Activated T-helper 1 cell treated with Interleukin-2 at 50 U/mL for 16 hours (primary cell): ENCODE measurements around the gene CPNE8.

Experiments
- DNase-seq: peaks from one replicate; pipeline ENCODE4 v3.0.0-alpha.2; 2020; ENCODE audit warnings: low read depth

CPNE8 gene

DNA sequence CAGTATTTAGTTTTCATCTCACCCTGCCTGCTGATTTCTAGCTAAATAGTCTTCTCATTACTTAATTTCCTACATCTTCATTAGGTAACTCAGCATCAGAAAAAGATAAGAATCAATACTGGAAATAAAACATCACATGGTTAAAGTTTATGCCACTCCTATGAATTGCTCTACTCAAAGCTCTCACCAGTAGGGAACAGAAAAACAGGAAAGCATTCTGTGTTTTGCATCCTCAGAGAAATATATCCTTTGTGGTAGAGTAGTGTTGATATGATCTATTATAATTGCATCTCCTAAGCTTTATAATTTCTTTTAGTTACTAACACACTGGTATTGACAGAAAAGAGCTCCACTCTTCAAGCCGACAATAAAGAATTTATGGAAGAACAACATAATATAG lies 9.9 kb downstream of the CPNE8 start:
- DNase-seq, result no peak

DNA sequence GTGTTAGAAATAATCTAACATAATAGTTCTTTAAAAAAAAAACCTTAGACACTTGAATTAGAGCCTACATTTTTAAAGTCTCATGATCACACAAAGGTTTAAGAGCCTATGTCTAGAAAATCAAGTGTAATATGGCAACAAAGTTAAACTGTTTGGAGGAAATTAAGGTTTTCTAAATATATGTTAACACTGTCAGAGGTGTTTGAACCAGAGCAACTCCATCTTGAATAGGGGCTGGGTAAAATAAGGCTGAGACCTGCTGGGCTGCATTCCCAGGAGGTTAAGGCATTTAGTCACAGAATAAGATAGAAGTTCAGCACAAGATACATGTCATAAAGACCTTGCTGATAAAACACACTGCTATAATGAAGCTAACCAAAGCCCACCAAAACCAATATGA lies 12.4 kb downstream of the CPNE8 start:
- DNase-seq, result no peak

- DNase-seq, result no peak
These were observed 13.2 kb downstream of the CPNE8 start for GRCh38 chr12:38892087-38892786.

DNA sequence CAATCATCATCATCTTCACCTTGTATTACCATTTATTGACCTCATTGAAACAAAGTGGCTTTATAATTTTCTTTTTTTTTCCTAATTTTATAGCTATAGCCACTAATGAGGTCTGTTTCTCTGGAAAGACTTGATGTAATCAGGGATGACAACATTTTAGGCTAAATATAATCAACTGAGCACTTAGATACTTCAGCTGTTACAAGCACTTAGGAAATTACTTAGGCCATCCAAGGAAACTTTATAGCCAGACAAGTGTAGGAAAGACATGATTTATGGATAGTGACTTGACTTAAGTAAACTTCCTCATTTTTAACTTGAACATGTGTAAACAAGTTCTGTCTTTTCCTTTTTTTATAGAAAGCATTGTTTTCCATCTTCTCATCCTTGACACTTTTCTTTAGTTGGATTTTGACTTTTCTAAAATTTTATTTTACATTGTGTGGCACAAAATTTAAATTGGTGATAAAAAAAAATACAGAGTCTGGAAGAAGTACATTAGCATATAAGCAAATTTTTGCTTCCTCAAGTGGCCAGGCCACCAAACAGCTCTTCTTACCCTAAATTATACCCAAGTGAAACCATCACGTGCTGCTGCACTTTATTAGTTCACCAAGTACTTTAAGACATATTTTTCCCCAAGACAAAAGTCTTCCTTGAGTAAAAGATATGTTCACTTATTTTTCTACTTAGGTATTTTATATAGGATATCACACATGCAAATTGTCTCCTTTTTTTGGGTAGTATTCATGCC lies 15.1 kb downstream of the CPNE8 start:
- DNase-seq, result no peak

DNA sequence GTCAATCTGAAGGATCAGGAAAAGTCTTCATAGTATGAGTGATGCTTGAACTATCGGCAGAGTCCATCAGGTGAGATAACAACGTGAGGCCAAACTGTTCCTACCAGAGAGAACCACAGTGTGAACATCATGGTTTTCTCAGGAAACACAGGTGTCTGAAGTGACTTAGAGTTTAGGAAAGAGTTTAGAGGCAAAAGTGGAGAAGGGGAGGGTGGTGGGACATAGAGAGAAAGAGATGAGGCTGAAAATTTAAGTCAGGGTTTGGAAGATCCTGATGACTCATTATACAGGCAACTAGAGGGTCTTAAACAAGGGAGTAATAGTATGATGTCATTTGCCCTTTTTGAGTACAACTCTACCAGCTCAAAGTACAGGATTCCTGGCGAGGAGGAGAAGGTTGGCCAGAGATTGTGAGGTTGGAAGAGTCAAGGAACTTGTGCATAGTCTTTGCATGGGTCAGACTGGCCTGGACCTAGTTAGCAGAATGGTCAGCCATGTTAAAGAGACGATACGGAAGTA lies 16.0 kb downstream of the CPNE8 start:
- no peak for DNase-seq

- DNase-seq, result no peak
These were observed 17.6 kb downstream of the CPNE8 start for GRCh38 chr12:38887770-38888169.

- no peak for DNase-seq
These were observed 18.5 kb downstream of the CPNE8 start for GRCh38 chr12:38886931-38887330.

DNA sequence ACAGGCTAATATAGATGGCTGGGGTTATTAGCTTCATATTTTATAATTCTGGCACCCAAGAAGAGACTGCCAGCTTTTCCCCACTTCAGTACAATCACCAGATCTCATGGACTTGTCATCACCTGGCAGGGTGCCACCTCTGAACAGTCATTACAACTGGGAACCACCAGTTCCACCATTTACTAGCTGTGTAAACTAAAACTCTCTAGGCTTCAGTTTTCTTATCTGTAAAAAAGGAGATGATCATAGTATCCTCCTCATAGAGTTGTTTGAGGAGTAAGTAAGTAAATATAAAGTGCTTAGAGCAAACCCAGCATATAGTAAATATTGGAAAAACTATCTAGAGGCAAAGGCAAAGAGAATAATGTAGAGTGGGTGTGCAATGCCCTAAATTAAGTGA lies 19.3 kb downstream of the CPNE8 start:
- no peak for DNase-seq

DNA sequence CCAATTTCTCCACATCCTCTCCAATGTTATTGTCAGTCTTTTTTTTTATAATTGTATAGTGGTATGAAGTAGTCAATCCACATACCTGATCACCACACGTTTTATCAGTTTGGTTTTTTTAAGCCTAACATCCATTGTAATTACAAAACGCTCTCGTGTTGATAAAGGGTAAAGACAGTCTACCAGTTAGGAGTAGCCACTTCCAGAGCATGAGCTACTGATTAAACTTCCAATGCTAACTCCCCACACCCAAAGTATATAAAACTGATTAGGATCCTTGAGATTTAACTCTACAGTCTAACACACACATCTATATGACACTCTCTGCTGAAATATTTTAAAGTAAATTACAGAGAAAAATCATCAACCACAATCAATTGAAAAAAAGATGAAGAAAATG lies 20.7 kb downstream of the CPNE8 start:
- no peak for DNase-seq

DNA sequence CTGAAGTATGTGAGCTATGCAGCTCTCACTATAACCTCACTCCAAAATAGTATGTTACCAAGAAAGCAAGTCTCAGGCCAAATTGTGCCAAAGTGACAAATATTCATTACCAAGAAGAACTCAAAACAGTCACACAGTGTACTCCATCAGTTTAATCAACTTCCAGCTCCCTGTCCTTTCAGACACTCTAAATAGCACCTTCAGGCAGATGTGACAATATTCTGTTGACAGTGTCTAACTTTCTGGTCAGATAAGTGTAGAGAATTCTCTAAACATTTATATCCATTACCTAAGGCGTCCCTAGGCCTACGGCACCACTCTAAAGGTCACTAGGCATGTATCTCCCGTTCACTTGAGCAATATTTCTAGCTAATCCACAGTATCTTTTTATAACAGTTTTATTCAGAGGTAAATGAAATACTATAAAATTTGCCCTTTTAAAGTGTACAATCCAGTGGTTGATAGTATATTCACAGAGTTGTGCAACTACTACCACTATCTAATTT lies 21.7 kb downstream of the CPNE8 start:
- no peak for DNase-seq

- DNase-seq, result no peak
These were observed 25.1 kb downstream of the CPNE8 start for GRCh38 chr12:38880288-38880687.

GRCh38 chr12:38878986-38879385 lies 26.4 kb downstream of the CPNE8 start:
- DNase-seq, result no peak

DNA sequence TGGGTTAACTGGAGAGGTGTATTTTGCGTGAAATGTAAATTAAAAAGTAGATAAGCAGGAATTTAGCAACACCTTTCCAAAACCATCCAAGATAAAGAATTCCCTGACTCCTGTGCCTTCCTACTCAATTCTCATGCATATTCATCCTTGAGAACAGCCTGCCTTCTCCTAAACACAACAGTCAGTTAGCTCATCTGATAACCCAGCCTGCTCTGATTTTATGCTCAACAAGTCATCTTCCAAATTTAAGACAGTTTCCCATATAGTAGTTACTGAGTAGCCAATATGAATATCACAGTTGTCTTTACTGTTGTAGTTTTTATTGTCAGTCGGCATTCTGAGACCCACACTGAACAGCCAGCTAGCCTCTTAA lies 27.1 kb downstream of the CPNE8 start:
- DNase-seq, result no peak

DNA sequence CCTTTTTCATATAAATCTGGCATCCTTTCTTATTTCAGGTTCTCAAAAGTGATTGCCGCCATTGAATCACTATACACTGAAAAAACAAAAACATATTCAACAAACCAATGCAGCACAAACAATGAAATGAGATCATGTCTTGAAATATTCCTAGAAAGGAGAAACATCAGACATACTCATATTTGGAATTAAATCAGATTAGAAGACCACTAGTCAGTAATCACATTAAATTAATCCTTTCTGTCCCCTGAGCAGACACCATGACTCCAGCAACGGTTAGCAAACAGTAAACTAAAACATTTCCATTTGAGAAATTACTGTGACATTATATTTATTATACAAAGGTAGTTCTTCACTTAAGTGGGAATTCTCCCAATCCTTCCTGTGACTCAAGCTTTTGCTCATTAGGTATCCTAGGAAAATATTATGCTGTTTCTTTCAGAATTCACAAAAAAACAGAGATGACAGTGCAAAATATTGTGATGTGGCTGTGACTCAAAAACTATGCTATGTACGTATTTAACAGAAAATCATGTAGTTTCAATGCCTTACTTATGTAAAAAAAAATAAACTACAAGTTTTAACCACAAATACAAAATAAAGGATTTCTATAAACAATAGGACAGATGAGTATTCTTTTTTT lies 29.7 kb downstream of the CPNE8 start:
- no peak for DNase-seq

GRCh38 chr12:38872561-38872960 lies 32.8 kb downstream of the CPNE8 start:
- no peak for DNase-seq

GRCh38 chr12:38872156-38872555 lies 33.2 kb downstream of the CPNE8 start:
- no peak for DNase-seq

DNA sequence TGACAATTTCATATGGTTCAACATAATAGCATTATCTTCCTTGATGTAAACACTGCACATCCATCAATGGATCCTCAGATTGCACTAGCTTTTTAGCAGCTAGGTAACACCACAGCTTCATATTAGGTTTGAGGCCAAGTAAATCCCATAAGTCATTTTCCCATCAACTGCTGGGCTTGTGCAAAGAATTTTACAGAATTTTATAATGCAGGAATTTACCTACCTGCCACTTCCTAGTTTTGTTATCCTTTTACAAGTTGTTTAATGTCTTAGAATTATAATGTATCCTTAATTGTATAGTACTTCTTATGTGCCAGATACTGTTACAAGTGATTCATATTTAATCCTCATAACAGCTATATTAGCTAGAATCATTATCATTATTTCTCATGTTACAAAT lies 36.4 kb downstream of the CPNE8 start:
- DNase-seq, result no peak

- no peak for DNase-seq
These were observed 54.9 kb downstream of the CPNE8 start for GRCh38 chr12:38850461-38850860.

- DNase-seq, result no peak
These were observed 58.1 kb downstream of the CPNE8 start for GRCh38 chr12:38847247-38847646.

- DNase-seq, result no peak
These were observed 61.1 kb downstream of the CPNE8 start for GRCh38 chr12:38844267-38844666.

DNA sequence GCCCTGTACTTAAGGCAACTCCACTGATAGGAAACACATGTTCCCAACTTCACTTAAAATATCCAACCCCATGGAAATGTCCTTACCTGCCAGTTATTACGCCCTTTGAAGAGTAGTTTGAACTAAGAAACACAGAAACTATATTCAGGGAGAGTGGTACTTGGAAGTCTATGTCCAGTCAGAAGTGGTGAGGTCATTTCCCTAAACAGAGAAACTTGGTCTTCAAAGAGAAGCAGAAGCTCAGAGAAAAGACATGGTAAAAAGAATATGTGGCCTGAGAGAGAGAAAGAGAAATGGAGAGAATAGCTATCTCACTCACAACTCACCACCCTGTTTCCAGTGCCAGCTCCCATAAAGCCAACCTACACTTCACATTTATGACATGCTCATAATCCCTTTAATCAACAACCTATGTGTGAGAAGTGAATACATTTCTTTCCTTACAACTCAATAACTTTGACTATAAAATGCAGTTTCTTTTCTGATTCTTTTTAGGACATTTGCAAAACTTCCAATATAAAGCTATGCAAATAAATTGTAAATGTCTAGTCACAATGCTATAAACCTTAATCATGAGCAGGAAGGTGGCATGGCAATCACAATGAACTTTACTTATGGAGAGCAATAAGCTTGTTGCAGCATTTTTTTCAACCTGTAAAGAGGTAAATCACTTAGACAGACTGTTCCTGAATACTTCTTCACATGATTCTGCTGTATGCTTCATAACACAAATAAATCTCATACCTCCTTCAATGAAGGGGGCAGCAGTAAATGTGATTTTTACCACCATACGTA lies 67.1 kb downstream of the CPNE8 start:
- no peak for DNase-seq

DNA sequence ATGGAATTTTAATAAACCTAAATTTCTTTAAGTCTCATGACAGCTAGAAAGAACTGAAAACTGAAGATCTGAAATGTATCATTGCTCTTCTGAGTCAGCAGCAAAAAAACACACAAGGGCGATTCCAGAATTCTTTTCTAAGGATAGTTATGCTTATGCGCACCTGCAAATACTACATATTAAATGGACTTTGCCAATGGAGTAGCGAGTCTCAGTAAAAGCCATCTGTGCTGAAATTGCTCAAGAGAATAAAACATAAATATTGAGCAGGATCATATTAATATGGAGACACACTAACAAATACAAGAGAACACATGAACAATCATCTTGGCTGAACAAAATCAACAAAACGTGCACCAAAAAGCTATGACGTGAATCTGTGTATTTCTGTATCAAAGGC lies 73.7 kb downstream of the CPNE8 start:
- no peak for DNase-seq
